WTC11 (cell line): ENCODE data around the gene RHBG.

Experiments used
- ARID4B ChIP-seq: sonication (generic); formaldehyde crosslinking; IDR thresholded peaks from 2 replicates; pipeline ENCODE4 v1.8.0; 2023; ENCODE audit warnings: missing genetic modification reagents, mild to moderate bottlenecking, borderline replicate concordance
- ZNF671 ChIP-seq: fragments of 250-450 bp; sonication (Bioruptor Pico); IDR thresholded peaks from 2 replicates; pipeline ENCODE4 v1.8.0; 2021; ENCODE audit warnings: mild to moderate bottlenecking
- TF ChIP-seq, protein P1 (sequence below): fragments of 200-600 bp; IDR thresholded peaks from 2 replicates; pipeline ENCODE4 v1.8.0; 2022; ENCODE audit warnings: antibody characterized with exemption

- TF ChIP-seq, protein P1, sequence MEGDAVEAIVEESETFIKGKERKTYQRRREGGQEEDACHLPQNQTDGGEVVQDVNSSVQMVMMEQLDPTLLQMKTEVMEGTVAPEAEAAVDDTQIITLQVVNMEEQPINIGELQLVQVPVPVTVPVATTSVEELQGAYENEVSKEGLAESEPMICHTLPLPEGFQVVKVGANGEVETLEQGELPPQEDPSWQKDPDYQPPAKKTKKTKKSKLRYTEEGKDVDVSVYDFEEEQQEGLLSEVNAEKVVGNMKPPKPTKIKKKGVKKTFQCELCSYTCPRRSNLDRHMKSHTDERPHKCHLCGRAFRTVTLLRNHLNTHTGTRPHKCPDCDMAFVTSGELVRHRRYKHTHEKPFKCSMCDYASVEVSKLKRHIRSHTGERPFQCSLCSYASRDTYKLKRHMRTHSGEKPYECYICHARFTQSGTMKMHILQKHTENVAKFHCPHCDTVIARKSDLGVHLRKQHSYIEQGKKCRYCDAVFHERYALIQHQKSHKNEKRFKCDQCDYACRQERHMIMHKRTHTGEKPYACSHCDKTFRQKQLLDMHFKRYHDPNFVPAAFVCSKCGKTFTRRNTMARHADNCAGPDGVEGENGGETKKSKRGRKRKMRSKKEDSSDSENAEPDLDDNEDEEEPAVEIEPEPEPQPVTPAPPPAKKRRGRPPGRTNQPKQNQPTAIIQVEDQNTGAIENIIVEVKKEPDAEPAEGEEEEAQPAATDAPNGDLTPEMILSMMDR, result no peak
- TF ChIP-seq ARID4B (no peak), ZNF671 (no peak)
Measured at GRCh38 chr1:156417401-156418020, 48.5 kb downstream of the RHBG start.
